NCI-H146 treated with DMSO at 0.1 percent for 48 hours (cell line): Measurements from ENCODE around the gene PCDHGB7.
"Not testable (repeated sequence)": the region's sequence is repeated elsewhere in the genome, so short reads cannot be mapped to it uniquely, and the experiment has no call there.

Experiments
- DNase-seq: peaks from one replicate; lab custom pipeline; 2025; ENCODE audit not compliant: unreplicated experiment; lab: John Stamatoyannopoulos, UW

The PCDHGB7 gene

DNA sequence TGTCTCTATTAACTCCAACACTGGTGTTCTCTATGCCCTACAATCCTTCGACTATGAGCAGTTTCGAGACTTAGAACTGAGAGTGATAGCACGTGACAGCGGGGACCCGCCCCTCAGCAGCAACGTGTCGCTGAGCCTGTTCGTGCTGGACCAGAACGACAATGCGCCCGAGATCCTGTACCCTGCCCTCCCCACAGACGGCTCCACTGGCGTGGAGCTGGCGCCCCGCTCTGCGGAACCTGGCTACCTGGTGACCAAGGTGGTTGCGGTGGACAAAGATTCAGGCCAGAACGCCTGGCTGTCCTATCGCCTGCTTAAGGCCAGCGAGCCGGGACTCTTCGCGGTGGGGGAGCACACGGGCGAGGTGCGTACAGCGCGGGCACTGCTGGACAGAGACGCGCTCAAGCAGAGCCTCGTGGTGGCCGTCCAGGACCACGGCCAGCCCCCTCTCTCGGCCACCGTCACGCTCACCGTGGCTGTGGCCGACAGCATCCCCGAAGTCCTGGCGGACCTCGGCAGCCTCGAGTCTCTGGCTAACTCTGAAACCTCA lies 5.3 kb downstream of the PCDHGB7 start:
- no peak for DNase-seq

DNA sequence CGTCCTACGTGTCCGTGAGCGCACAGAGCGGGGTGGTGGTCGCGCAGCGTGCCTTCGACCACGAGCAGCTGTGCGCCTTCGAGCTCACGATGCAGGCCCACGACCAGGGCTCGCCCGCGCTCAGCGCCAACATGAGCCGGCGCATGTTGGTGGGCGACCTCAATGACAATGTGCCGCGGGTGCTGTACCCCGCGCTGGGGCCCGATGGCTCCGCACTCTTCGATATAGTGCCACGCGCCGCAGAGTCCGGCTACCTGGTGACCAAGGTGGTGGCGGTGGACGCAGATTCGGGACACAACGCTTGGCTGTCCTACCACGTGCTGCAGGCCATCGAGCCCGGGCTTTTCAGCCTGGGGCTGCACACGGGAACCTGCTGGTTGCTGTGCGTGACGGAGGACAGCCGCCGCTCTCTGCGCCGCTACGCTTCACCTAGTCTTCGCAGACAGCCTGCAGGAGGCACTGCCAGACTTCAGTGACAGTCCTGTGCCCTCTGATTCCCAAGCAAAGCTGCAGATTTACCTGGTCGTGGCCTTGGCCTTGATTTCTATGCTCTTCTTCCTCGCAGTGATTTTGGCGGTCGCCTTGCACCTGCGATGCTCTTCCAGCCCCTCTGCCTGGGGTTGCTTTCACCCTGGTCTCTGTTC lies 10.4 kb downstream of the PCDHGB7 start:
- DNase-seq = no peak

DNA sequence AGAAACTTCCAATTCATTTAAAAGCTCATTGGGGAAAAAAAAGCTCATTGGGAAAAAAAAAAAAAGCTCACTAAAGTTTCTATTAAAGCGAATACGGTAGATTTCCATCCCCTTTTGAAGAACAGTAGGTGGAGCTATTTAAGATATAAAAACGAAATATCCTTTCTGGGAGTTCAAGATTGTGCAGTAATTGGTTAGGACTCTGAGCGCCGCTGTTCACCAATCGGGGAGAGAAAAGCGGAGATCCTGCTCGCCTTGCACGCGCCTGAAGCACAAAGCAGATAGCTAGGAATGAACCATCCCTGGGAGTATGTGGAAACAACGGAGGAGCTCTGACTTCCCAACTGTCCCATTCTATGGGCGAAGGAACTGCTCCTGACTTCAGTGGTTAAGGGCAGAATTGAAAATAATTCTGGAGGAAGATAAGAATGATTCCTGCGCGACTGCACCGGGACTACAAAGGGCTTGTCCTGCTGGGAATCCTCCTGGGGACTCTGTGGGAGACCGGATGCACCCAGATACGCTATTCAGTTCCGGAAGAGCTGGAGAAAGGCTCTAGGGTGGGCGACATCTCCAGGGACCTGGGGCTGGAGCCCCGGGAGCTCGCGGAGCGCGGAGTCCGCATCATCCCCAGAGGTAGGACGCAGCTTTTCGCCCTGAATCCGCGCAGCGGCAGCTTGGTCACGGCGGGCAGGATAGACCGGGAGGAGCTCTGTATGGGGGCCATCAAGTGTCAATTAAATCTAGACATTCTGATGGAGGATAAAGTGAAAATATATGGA lies 13.0 kb downstream of the PCDHGB7 start, which contains the start of gene PCDHGA12:
Gene PCDHGA12, plus strand, starts transcription at position 176 of the 782 bp plus-strand sequence. Its CDS starts 253 bp downstream, at position 429.
- DNase-seq = no peak

DNA sequence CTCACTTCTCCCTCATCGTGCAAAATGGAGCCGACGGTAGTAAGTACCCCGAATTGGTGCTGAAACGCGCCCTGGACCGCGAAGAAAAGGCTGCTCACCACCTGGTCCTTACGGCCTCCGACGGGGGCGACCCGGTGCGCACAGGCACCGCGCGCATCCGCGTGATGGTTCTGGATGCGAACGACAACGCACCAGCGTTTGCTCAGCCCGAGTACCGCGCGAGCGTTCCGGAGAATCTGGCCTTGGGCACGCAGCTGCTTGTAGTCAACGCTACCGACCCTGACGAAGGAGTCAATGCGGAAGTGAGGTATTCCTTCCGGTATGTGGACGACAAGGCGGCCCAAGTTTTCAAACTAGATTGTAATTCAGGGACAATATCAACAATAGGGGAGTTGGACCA lies 13.8 kb downstream of the PCDHGB7 start:
- no peak for DNase-seq

DNA sequence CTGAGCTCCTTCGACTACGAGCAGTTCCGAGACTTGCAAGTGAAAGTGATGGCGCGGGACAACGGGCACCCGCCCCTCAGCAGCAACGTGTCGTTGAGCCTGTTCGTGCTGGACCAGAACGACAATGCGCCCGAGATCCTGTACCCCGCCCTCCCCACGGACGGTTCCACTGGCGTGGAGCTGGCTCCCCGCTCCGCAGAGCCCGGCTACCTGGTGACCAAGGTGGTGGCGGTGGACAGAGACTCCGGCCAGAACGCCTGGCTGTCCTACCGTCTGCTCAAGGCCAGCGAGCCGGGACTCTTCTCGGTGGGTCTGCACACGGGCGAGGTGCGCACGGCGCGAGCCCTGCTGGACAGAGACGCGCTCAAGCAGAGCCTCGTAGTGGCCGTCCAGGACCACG lies 14.8 kb downstream of the PCDHGB7 start:
- not testable (repeated sequence) for DNase-seq

DNA sequence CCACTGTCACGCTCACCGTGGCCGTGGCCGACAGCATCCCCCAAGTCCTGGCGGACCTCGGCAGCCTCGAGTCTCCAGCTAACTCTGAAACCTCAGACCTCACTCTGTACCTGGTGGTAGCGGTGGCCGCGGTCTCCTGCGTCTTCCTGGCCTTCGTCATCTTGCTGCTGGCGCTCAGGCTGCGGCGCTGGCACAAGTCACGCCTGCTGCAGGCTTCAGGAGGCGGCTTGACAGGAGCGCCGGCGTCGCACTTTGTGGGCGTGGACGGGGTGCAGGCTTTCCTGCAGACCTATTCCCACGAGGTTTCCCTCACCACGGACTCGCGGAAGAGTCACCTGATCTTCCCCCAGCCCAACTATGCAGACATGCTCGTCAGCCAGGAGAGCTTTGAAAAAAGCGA lies 15.2 kb downstream of the PCDHGB7 start:
- DNase-seq = not testable (repeated sequence)

DNA sequence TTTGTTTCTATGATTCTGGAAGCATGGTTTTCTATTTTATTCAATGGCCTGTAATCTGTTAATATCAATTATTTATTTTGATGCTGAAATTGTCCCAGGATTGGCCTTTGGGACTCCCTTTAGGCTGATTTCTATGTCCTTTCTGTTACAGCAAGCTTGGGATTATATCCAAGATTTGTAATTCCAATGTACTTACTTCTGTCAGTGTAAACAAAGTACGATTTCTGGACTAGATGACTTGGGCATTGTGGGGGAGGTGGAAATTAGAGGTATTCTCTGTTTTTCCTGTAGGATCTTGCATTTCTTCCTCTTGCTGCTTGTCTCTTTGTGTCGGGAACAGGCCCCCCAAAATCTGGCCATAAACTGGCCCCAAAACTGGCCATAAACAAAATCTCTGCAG lies 16.5 kb downstream of the PCDHGB7 start:
- no peak for DNase-seq

DNA sequence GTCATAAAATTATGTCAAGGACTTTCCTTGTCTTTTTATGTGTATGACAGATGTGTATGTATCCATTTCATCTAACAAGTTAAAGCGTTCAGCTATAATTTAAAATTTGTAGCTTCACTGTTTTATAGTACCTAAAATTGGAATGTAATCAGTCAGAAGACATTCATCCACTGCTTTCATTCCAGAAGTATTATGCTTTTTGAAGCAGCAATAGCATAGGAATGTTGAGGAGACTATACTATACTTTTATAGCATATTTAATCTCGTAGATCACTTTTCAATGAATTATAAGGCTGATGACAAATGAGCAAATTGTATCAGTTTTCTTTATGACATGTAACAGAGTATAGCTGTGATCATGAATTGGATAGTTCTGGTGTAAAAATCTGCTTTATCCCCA lies 19.7 kb downstream of the PCDHGB7 start:
- no peak for DNase-seq

DNA sequence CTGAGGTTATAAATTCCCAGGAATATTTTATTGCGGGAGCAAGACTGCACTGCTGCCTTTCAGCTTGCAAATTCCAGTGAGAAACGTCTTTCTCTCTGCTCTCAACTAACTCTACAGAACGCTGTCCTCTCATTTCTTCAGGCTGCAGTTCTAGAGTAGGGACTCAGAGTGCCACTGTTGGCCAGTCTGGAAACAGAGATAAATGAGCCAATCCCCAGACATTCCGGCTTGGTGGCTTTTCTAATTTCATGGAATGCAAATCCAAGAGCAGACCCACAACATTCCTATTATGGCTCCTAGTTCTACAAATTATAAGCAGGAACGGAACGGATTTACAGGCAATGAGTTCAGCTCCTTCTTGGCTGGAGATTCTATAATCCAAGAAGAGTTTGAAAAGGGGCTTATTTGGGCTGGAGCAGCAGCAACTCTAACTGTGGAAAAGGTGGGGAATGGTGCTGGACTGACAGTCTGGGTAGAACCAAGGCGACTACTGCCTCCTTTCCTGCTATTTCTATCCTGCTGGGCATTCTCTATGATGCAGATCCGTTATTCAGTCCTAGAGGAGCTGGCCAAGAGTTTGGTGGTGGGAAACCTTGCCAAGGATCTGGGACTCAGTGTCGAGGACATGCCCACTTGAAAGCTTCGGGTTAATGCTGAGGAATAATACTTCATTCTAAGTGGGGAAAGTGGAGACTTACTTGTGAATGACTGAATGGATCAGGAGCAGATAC lies 22.1 kb downstream of the PCDHGB7 start:
- DNase-seq = no peak

DNA sequence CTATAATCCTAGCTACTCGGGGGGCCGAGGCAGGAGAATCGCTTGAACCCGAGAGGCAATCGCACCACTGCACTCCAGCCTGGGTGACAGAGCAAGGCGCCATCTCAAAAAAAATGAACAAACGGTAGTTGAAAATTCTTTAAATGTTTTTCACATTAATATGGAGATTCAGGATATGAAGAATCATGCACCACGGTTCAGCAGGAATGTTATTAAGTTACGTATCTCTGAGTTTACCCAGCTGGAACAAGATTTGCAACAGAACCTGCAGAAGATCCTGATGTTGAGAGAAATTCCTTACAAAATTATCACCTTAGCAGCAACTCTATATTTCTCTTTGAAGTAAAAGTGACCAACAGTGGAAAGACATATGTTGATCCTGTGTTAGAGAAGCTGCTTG lies 22.9 kb downstream of the PCDHGB7 start:
- no peak for DNase-seq

DNA sequence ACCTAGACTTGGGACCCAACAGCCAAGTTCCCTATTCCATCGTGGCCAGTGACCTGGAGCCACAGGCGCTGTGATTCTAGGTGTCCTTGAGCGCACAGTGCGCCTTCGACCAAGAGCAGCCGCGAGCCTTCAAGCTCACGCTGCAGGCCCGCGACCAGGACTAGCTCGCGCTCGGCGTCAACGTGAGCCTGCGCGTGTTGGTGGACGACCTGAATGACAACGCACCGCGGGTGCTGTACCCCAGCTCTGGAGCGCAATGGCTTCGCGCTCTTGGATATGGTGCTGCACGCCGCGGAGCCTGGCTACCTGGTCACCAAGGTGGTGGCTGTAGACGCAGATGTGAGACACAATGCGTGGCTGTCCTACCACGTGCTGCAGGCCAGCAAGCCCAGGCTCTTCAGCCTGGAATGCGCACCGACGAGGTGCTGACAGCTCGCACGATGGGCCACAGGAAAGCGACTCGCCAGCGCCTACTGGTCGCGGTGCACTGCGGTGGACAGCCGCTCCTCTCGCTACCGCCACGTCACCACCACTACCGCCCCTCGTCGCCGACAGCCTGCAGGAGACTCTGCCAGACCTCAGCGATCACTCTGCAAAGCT lies 24.2 kb downstream of the PCDHGB7 start:
- no peak for DNase-seq

DNA sequence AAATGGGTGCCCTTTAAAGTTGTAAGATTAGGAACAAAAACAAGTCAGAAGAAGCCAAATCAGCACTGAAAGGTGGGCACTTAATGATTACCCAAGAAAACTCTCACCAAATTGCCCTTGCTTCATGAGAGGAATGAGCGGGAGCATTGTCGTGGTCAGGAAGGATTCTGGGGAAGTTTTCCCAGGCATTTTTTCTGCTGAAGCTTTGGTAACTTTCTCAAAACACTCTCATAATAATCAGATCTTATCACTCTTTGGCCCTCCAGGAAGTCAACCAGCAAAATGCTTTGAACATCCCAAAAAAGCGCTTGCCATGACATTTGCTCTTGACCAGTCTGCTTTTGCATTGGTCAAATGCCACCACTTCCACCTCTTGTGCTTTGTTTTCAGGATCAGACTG lies 47.9 kb downstream of the PCDHGB7 start:
- DNase-seq = no peak
